ENCODE results near the gene SLC38A1.

The SLC38A1 gene

DNA sequence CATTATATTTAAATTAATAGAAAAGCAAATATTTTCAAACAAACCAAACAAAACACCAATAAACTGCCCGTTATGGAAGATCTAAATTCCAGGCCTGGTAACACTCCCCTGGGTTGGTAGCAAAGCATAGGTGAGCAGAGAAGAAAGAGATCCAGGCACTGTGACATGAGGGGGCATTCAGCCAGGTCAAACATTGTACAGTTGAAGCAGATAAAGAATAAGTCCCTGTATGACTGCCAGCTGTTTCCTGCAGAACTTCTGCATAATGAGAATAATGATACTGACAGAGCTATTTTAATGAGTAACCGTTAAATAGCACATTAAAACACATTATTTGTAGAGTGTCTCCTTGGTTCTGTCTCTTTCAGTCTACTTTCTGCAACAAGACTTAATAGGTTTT lies 35.4 kb downstream of the SLC38A1 start:
- TF ChIP-seq, protein P1, sequence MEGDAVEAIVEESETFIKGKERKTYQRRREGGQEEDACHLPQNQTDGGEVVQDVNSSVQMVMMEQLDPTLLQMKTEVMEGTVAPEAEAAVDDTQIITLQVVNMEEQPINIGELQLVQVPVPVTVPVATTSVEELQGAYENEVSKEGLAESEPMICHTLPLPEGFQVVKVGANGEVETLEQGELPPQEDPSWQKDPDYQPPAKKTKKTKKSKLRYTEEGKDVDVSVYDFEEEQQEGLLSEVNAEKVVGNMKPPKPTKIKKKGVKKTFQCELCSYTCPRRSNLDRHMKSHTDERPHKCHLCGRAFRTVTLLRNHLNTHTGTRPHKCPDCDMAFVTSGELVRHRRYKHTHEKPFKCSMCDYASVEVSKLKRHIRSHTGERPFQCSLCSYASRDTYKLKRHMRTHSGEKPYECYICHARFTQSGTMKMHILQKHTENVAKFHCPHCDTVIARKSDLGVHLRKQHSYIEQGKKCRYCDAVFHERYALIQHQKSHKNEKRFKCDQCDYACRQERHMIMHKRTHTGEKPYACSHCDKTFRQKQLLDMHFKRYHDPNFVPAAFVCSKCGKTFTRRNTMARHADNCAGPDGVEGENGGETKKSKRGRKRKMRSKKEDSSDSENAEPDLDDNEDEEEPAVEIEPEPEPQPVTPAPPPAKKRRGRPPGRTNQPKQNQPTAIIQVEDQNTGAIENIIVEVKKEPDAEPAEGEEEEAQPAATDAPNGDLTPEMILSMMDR (IDR thresholded peaks at IDR 0.05; ENCODE audit: borderline replicate concordance, insufficient read depth, low read depth, low read length) = no peak
- H3K4me3 ChIP-seq (ENCODE audit: low read depth, low read length) = no peak overlapping the region

DNA sequence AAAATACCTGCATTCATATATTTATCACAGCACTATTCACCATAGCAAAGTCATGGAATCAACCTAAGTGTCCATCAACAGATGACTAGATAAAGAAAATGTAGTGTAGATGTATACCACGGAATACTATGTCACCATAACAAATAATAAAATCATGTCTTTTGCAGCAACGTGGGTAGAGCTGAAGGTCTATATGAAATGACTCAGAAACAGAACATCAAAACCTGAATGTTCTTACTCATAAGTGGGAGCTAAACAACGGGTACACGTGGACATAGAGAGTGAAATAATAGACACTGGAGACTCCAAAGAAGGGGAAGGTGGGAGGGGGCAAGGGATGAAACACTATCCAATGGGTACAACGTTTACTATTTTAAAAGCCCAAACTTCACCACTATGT lies 37.9 kb downstream of the SLC38A1 start:
- no peak overlapping the region for H3K4me3 ChIP-seq (ENCODE audit: low read depth, low read length)
- TF ChIP-seq, protein P1 (IDR thresholded peaks at IDR 0.05; ENCODE audit: borderline replicate concordance, insufficient read depth, low read depth, low read length) = no peak

DNA sequence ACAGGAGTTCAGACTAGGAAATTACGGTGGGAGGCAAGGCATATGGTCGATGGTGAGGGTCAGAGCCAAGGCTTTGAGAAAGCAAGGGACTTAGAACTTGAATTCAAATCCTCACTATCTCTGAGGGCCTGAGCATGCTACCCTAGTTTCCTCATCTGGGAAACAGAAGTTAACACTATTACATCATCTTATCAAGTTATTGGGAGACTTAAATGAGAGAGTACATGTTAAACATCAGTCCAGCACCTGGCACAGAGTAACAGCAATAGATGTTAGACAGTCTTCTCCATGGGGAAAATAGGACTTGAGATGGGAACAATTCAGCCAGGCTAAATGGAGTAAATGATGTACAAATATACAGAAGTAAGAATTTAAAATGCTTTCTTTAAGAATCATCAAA lies 38.5 kb downstream of the SLC38A1 start:
- no peak overlapping the region for H3K4me3 ChIP-seq (ENCODE audit: low read depth, low read length)
- TF ChIP-seq, protein P1 (IDR thresholded peaks at IDR 0.05; ENCODE audit: borderline replicate concordance, insufficient read depth, low read depth, low read length) = no peak

DNA sequence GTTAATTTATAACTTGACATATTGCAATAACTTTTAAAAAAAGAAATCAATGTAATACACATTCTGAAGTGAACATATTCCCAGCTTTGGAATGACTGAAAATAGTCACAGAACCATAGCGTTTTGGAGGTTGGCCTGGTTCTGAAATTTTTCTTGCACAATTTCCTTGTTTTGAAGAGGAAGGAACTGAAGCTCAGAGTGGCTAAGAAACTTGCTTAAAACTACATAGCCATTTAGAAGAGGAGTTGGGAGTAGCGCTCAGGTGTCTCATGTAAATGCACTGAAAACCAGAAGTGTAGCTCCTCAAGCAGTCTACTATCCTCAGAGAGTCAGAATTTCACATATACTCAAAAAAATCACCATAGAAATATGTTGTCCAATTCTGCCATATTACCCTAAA lies 41.2 kb downstream of the SLC38A1 start:
- H3K4me3 ChIP-seq (ENCODE audit: low read depth, low read length) = no peak overlapping the region
- TF ChIP-seq, protein P1 (IDR thresholded peaks at IDR 0.05; ENCODE audit: borderline replicate concordance, insufficient read depth, low read depth, low read length) = no peak

DNA sequence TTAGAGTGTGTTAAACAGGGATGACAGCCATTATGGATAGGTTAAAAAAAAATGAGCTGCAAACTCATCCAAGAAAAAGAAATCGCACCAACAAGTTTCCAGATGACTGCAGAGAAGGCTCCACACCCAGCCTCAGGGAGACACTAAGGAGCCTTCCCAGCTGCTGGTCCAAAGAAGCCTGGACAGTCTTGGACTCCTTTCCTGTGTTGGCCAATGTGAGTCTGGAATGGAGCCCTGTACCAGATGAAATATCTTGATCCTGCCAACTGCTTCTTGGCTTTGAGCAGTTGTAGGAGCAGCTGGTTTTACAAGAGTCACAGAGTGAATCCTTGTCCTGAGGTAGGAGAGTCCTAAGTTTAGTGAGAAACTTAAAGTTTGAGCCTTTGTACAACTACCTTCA lies 44.5 kb downstream of the SLC38A1 start:
- TF ChIP-seq, protein P1 (IDR thresholded peaks at IDR 0.05; ENCODE audit: borderline replicate concordance, insufficient read depth, low read depth, low read length) = no peak

DNA sequence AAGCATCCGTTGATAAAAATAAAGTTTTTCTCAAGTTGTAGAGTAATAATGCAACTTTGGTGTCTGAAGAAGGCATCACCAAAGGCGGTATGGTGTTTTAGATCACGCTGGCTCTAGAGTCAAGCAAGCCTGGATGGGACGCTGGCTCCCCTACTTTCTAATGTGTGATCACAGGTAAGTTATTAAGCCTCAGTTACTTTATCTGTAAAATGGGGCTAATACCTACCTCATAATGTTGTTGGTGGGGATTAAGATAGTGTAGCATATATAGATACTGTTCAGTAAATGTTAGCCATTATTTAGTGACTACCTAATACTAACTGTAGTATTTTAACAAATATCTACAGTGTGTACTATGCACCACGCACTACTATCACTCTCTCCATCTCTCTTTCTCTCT lies 45.8 kb downstream of the SLC38A1 start:
- TF ChIP-seq, protein P1 (IDR thresholded peaks at IDR 0.05; ENCODE audit: borderline replicate concordance, insufficient read depth, low read depth, low read length) = no peak
- no peak overlapping the region for H3K4me3 ChIP-seq (ENCODE audit: low read depth, low read length)

More for the DNA sequence above, 44.5 kb downstream of the SLC38A1 start:
- H3K4me3 ChIP-seq (ENCODE audit: low read depth, low read length) = no peak overlapping the region

DNA sequence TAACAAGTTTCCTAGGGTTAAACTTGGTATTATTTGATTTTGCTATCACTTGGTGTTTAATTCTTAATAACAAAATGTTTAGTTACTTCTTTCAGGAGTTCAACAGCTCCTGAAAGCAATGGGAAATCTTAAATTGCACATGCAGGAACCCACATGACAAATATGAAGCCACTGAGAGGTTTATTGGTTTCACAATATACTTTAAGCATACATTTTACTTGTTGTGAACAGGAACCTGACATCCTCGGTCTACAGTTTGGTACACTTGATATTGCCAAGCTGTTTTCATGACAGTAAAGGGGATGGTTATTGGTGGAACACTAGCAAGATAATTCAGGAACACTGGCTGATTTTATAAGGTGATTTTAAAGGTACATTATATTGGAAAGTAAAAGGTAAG lies 46.2 kb downstream of the SLC38A1 start:
- H3K4me3 ChIP-seq (ENCODE audit: low read depth, low read length) = no peak overlapping the region
- TF ChIP-seq, protein P1 (IDR thresholded peaks at IDR 0.05; ENCODE audit: borderline replicate concordance, insufficient read depth, low read depth, low read length) = no peak
